ENCODE results near the gene COPS6.

Gene COPS6

Small RNA genes lying within 50 kb of the gene (small RNA-seq; reads per million reads assigned to genes)
- gene MIR106B (ENCODE audit: low read depth) = 1,441 reads per million, percentile 97 among the genes with 10 or more reads in this experiment
- gene MIR25 (ENCODE audit: low read depth) = 19,263 reads per million, percentile 100 among the genes with 10 or more reads in this experiment
- gene MIR93 (ENCODE audit: low read depth) = 6,356 reads per million, percentile 99 among the genes with 10 or more reads in this experiment
